HCT116 (cell line): ENCODE measurements around the gene PPT2. TPM values are rescaled to one million over a fixed set of nuclear protein-coding genes. Genes with fewer than 3 reads are reported as not detected.

Experiments
- ATAC-seq: fragments of 200-7000 bp; cut with Tn5 transposase; 2 replicates; pipeline ENCODE4 v1.9.1; 2020; ENCODE audit warnings: mild to moderate bottlenecking, moderate library complexity
- BruUV-seq: library from RNA; stranded (reverse); fragments of 400-500 nt; replicated peaks from 2 replicates; lab custom pipeline; 2021; lab: Mats Ljungman, UMichigan
- CTCF ChIA-PET: fragments of 300-600 bp; sonication (Branson Sonifier 250); formaldehyde crosslinking; loops from one replicate; lab custom pipeline; 2021; ENCODE audit warnings: antibody characterized with exemption; lab: Charles Lee
- POLR2A ChIA-PET: fragments of 300-600, 350-600 bp; sonication (Branson Sonifier 250); formaldehyde crosslinking; loops from one replicate; lab custom pipeline; 2021; ENCODE audit warnings: antibody characterized with exemption; lab: Charles Lee
- RAD21 ChIA-PET, 2 experiments: fragments of 300-600 bp; sonication (Branson Sonifier 250); formaldehyde crosslinking; loops; one replicate each; lab custom pipeline; 2023; ENCODE audit warnings: low total read pairs in 2 of 2; ENCODE audit not compliant: uncharacterized antibody in 2 of 2, unreplicated experiment in 2 of 2, low non-redundant PET in 1 of 2; lab: Charles Lee
- DNase-seq: peaks from one replicate; pipeline ENCODE4 v3.0.0-alpha.2; 2010; ENCODE audit warnings: low read depth, low spot score
- H2AFZ ChIP-seq: fragments of 200-600 bp; shearing (Covaris generic), sonication (generic); 2 replicates; pipeline ENCODE4 v1.6.1; 2017; ENCODE audit warnings: low read depth, mixed run types, mixed read lengths, antibody characterized with exemption, low read length; ENCODE audit not compliant: poor library complexity, severe bottlenecking
- H3K27ac ChIP-seq: 2 replicates; pipeline ENCODE4 v1.5.1; 2012; ENCODE audit warnings: low read depth, low read length
- H3K27me3 ChIP-seq: fragments of 200-600 bp; sonication (generic); 2 replicates; pipeline ENCODE4 v1.6.1; 2016; ENCODE audit warnings: mixed run types, low read length, mixed read lengths; ENCODE audit not compliant: insufficient read depth
- H3K36me3 ChIP-seq, 2 experiments: fragments of 200-500 bp in 1 of 2; fragments of 200-600 bp in 1 of 2; sonication (Bioruptor generic) in 1 of 2; sonication (generic) in 1 of 2; 2 replicates each; pipeline versions ENCODE4 v1.5.1 to v1.6.1; 2014 to 2016; ENCODE audit warnings: low read length in 2 of 2, inconsistent platforms in 1 of 2, mixed read lengths in 1 of 2, mixed run types in 1 of 2; ENCODE audit not compliant: insufficient read depth in 2 of 2, control insufficient read depth in 1 of 2
- H3K4me1 ChIP-seq, 2 experiments: fragments of 200-600 bp in 1 of 2; sonication (generic) in 1 of 2; 2 replicates each; pipeline versions ENCODE4 v1.5.1 to v1.6.1; 2012 to 2017; ENCODE audit warnings: low read length in 2 of 2, inconsistent platforms in 1 of 2, mild to moderate bottlenecking in 1 of 2, mixed read lengths in 1 of 2, mixed run types in 1 of 2, moderate library complexity in 1 of 2; ENCODE audit not compliant: insufficient read depth in 2 of 2, control insufficient read depth in 1 of 2
- H3K4me2 ChIP-seq: fragments of 200-600 bp; sonication (generic); 2 replicates; pipeline ENCODE4 v1.6.1; 2017; ENCODE audit warnings: mixed run types, low read length, mixed read lengths
- H3K4me3 ChIP-seq, 2 experiments: fragments of 200-600 bp in 1 of 2; sonication (generic) in 1 of 2; replicated peaks in 1 of 2; 2 replicates each; pipeline ENCODE4 v1.5.1; 2011 to 2016; ENCODE audit warnings: low read length in 2 of 2, control low read depth in 1 of 2, low read depth in 1 of 2, mild to moderate bottlenecking in 1 of 2, mixed read lengths in 1 of 2, mixed run types in 1 of 2
- H3K79me2 ChIP-seq: fragments of 200-600 bp; sonication (generic); 2 replicates; pipeline ENCODE4 v1.6.1; 2017; ENCODE audit warnings: mild to moderate bottlenecking, mixed run types, low read length, moderate library complexity, mixed read lengths; ENCODE audit not compliant: insufficient read depth
- H3K9ac ChIP-seq: fragments of 200-600 bp; sonication (generic); 2 replicates; pipeline ENCODE4 v1.6.1; 2016; ENCODE audit warnings: low read length, mixed read lengths
- H3K9me2 ChIP-seq: fragments of 200-600 bp; sonication (generic), shearing (Covaris generic); 2 replicates; pipeline ENCODE4 v1.6.1; 2017; ENCODE audit warnings: mixed run types, mild to moderate bottlenecking, moderate library complexity; ENCODE audit not compliant: insufficient read depth
- H3K9me3 ChIP-seq, 2 experiments: fragments of 200-500 bp in 1 of 2; fragments of 200-600 bp in 1 of 2; sonication (Bioruptor generic) in 1 of 2; sonication (generic) in 1 of 2; 2 replicates each; pipeline ENCODE4 v1.6.1; 2014 to 2017; ENCODE audit warnings: low read length in 2 of 2, mixed read lengths in 2 of 2, inconsistent platforms in 1 of 2, low read depth in 1 of 2, mild to moderate bottlenecking in 1 of 2, mixed run types in 1 of 2, moderate library complexity in 1 of 2; ENCODE audit not compliant: control insufficient read depth in 1 of 2, insufficient read depth in 1 of 2
- H4K20me1 ChIP-seq: fragments of 200-600 bp; sonication (generic), shearing (Covaris generic); 2 replicates; pipeline ENCODE4 v1.6.1; 2017; ENCODE audit warnings: mixed run types, mild to moderate bottlenecking, moderate library complexity; ENCODE audit not compliant: insufficient read depth
- CBX3 ChIP-seq: IDR thresholded peaks from 2 replicates; pipeline ENCODE4 v1.6.1; 2012; ENCODE audit warnings: low read depth
- CEBPB ChIP-seq: IDR thresholded peaks from 2 replicates; pipeline ENCODE4 v1.6.1; 2012; ENCODE audit warnings: low read depth
- EZH2 ChIP-seq: fragments of 200-600 bp; sonication (generic); IDR thresholded peaks from 2 replicates; pipeline ENCODE4 v1.6.1; 2017; ENCODE audit warnings: antibody characterized with exemption, mixed run types
- EZH2phosphoT487 ChIP-seq: fragments of 200-600 bp; IDR thresholded peaks from 2 replicates; pipeline ENCODE4 v1.6.1; 2018; ENCODE audit warnings: antibody characterized with exemption, borderline replicate concordance
- FOSL1 ChIP-seq: IDR thresholded peaks from 2 replicates; pipeline ENCODE4 v1.6.1; 2012; ENCODE audit warnings: low read depth
- MAX ChIP-seq: IDR thresholded peaks from 2 replicates; pipeline ENCODE4 v1.6.1; 2012
- POLR2A ChIP-seq: IDR thresholded peaks from 2 replicates; pipeline ENCODE4 v1.7.0; 2011; ENCODE audit warnings: borderline replicate concordance; ENCODE audit not compliant: insufficient read depth, insufficient read length; ENCODE audit errors: extremely low read depth
- RAD21 ChIP-seq: IDR thresholded peaks from 2 replicates; pipeline ENCODE4 v1.6.1; 2012; ENCODE audit warnings: low read depth, mild to moderate bottlenecking
- REST ChIP-seq: IDR thresholded peaks from 2 replicates; pipeline ENCODE4 v1.6.1; 2012; ENCODE audit warnings: low read depth
- SIN3A ChIP-seq: IDR thresholded peaks from 2 replicates; pipeline ENCODE4 v1.6.1; 2012; ENCODE audit warnings: low read depth
- SP1 ChIP-seq: IDR thresholded peaks from 2 replicates; pipeline ENCODE4 v1.6.1; 2012; ENCODE audit warnings: low read depth
- SRF ChIP-seq: IDR thresholded peaks from 2 replicates; pipeline ENCODE4 v1.6.1; 2012; ENCODE audit warnings: low read depth
- YY1 ChIP-seq: IDR thresholded peaks from 2 replicates; pipeline ENCODE4 v1.6.1; 2011; ENCODE audit warnings: low read length, low read depth, moderate library complexity, mild to moderate bottlenecking; ENCODE audit not compliant: insufficient replicate concordance; ENCODE audit errors: extremely low read depth
- ZBTB33 ChIP-seq: IDR thresholded peaks from 2 replicates; pipeline ENCODE4 v1.6.1; 2011; ENCODE audit warnings: mild to moderate bottlenecking, low read length, moderate library complexity; ENCODE audit not compliant: insufficient replicate concordance; ENCODE audit errors: extremely low read depth
- intact Hi-C: fragments of 100-400 bp; cut with micrococcal nuclease; formaldehyde crosslinking; loops from 2 replicates; pipeline ENCODE4 v1.10.0; 2022
- total RNA-seq: library from RNA; stranded (reverse); gene quantifications from one replicate; pipeline ENCODE4 v1.2.1, GENCODE V29; 2021; ENCODE audit not compliant: unreplicated experiment

Gene PPT2
- total RNA-seq, 1 experiment from 2014 or later: 21.0 TPM

GRCh38 chr6:32200711-32201475 lies 47.0 kb downstream of the PPT2 start:
- RAD21 ChIA-PET: no interaction called here
- BruUV-seq: no TSS peak

More at GRCh38 chr6:32200711-32201475, 47.0 kb downstream of the PPT2 start:
- Histone ChIP-seq H3K27me3 (0 out of 2 replicates have a peak, but pooled peaks cover 3% of the 10 kb centered on the region), H4K20me1 (no peaks in the 10 kb centered on the region), H3K36me3 (no peaks in the 10 kb centered on the region), H3K9me3 (no peaks in the 10 kb centered on the region), H3K4me1 (peaks cover 11 to 22% of the 10 kb centered on the region in 2 experiments), H3K79me2 (no peaks in the 10 kb centered on the region), H3K4me2 (no peak overlapping the region), H3K27ac (no peak overlapping the region), H2AFZ (no peak overlapping the region), H3K4me3 (no peak overlapping the region), H3K9me2 (no peaks in the 10 kb centered on the region), H3K9ac (no peak overlapping the region)
- CTCF ChIA-PET: no interaction called here
- TF ChIP-seq EZH2 (no peak), SP1 (no peak), MAX (no peak), FOSL1 (no peak), CBX3 (no peak), ZBTB33 (no peak), YY1 (no peak), RAD21 (no peak), REST (no peak), CEBPB (no peak), POLR2A (no peak), SIN3A (no peak), EZH2phosphoT487 (no peak), SRF (no peak)
- no peak for DNase-seq
- intact Hi-C loops: no loop called here
- POLR2A ChIA-PET: no interaction called here
- ATAC-seq: no peak
